HepG2 (cell line): ENCODE measurements around the gene RALB. TPM values are rescaled to one million over a fixed set of nuclear protein-coding genes. Genes with fewer than 3 reads are reported as not detected.

ENCODE experiments used
- ATAC-seq: fragments of 200-7000 bp; cut with Tn5 transposase; 3 replicates; pipeline ENCODE4 v1.9.1; 2020; ENCODE audit warnings: mild to moderate bottlenecking, moderate library complexity
- BruUV-seq: library from RNA; stranded (reverse); fragments of 400-500 nt; replicated peaks from 2 replicates; lab custom pipeline; 2021; lab: Mats Ljungman, UMichigan
- CTCF ChIA-PET: fragments of 300-600 bp; formaldehyde crosslinking; extraction: SDS; loops from one replicate; lab custom pipeline; 2021; ENCODE audit warnings: low total read pairs, inconsistent platforms, low intra/inter-chr PET ratio; lab: Yijun Ruan, JAX
- POLR2A ChIA-PET: fragments of 350-600 bp; sonication (Branson Sonifier 250); formaldehyde crosslinking; loops from one replicate; lab custom pipeline; 2020; ENCODE audit warnings: antibody characterized with exemption, inconsistent platforms; lab: Yijun Ruan, JAX
- DNase-seq: peaks from one replicate; pipeline ENCODE4 v3.0.0-alpha.2; 2015; ENCODE audit warnings: low spot score
- FAIRE-seq: peaks from 3 replicates; lab custom pipeline; 2011; peaks lifted over from hg19 to GRCh38; lab: Jason Lieb, UNC
- H2AFZ ChIP-seq: one replicate; pipeline ENCODE4 v1.6.1; 2011; ENCODE audit warnings: low read length, inconsistent platforms
- H3K27ac ChIP-seq: fragments of 300-600 bp; 3 replicates; pipeline ENCODE4 v1.8.0; 2011; ENCODE audit warnings: mixed run types, mild to moderate bottlenecking, mixed read lengths, low read length, inconsistent platforms; ENCODE audit not compliant: insufficient read depth; ENCODE audit errors: extremely low read length
- H3K27me3 ChIP-seq, 2 experiments: fragments of 200-600 bp in 1 of 2; 2 replicates in 1 of 2; 3 replicates in 1 of 2; pipeline versions ENCODE4 v1.6.0 to v1.8.0; 2011; ENCODE audit warnings: low read length in 2 of 2, mild to moderate bottlenecking in 2 of 2, moderate library complexity in 2 of 2, inconsistent platforms in 1 of 2; ENCODE audit not compliant: insufficient read depth in 2 of 2, control insufficient read depth in 1 of 2
- H3K36me3 ChIP-seq, 2 experiments: fragments of 200-600 bp in 1 of 2; replicated peaks in 1 of 2; 2 replicates in 1 of 2; 3 replicates in 1 of 2; pipeline versions ENCODE4 v1.5.1 to v1.8.0; 2011; ENCODE audit warnings: low read length in 2 of 2, inconsistent platforms in 1 of 2; ENCODE audit not compliant: insufficient read depth in 2 of 2, control insufficient read depth in 1 of 2
- H3K4me1 ChIP-seq: 2 replicates; pipeline ENCODE4 v1.5.1; 2012; ENCODE audit warnings: low read length, inconsistent platforms; ENCODE audit not compliant: insufficient read depth
- H3K4me2 ChIP-seq: 2 replicates; pipeline ENCODE4 v1.6.0; 2011; ENCODE audit warnings: low read depth, low read length, inconsistent platforms
- H3K4me3 ChIP-seq, 3 experiments: fragments of 200-600 bp in 1 of 3; sonication (generic), shearing (Covaris generic) in 1 of 3; replicated peaks in 1 of 3; 2 replicates each; pipeline ENCODE4 v1.5.1; 2011 to 2016; ENCODE audit warnings: low read length in 3 of 3, inconsistent platforms in 2 of 3, low read depth in 2 of 3, mild to moderate bottlenecking in 2 of 3, control low read depth in 1 of 3, mixed read lengths in 1 of 3; ENCODE audit not compliant: insufficient read depth in 1 of 3
- H3K79me2 ChIP-seq: one replicate; pipeline ENCODE4 v1.6.1; 2011; ENCODE audit warnings: low read length, inconsistent platforms; ENCODE audit not compliant: insufficient read depth
- H3K9ac ChIP-seq: 2 replicates; pipeline ENCODE4 v1.6.0; 2011; ENCODE audit warnings: mild to moderate bottlenecking, low read depth, low read length, inconsistent platforms; ENCODE audit not compliant: insufficient read depth
- H3K9me3 ChIP-seq: 2 replicates; pipeline ENCODE4 v1.5.1; 2012; ENCODE audit warnings: mild to moderate bottlenecking, low read length
- H4K20me1 ChIP-seq: 2 replicates; pipeline ENCODE4 v1.6.0; 2011; ENCODE audit warnings: inconsistent platforms, mild to moderate bottlenecking, low read length, moderate library complexity; ENCODE audit not compliant: insufficient read depth
- AGO2 ChIP-seq: fragments of 200-400 bp; formaldehyde crosslinking; optimal IDR thresholded peaks from 2 replicates; pipeline ENCODE3; 2017; ENCODE audit warnings: mild to moderate bottlenecking, low read depth, low read length, moderate library complexity
- CENPT ChIP-seq: sonication (generic); formaldehyde crosslinking; IDR thresholded peaks from 2 replicates; pipeline ENCODE4 v1.8.0; 2022; ENCODE audit warnings: low read depth, mild to moderate bottlenecking, moderate library complexity, missing genetic modification reagents
- KAT8 ChIP-seq: IDR thresholded peaks from 2 replicates; pipeline ENCODE4 v1.6.1; 2016; ENCODE audit warnings: missing genetic modification reagents, missing compliant biosample characterization
- NBN ChIP-seq: fragments of 450-650 bp; conservative IDR thresholded peaks from 2 replicates; pipeline ENCODE4 v1.6.1; 2017
- PPARG ChIP-seq: conservative IDR thresholded peaks from 2 replicates; pipeline ENCODE4 v1.6.1; 2016; ENCODE audit warnings: missing biosample characterization, missing genetic modification reagents
- RAD51 ChIP-seq: fragments of 450-650 bp; IDR thresholded peaks from 2 replicates; pipeline ENCODE4 v1.6.1; 2016; ENCODE audit warnings: borderline replicate concordance
- TSC22D2 ChIP-seq: sonication (generic); formaldehyde crosslinking; IDR thresholded peaks from 2 replicates; pipeline ENCODE4 v1.5.1; 2020; ENCODE audit warnings: missing genetic modification reagents, mild to moderate bottlenecking, borderline replicate concordance
- ZNF143 ChIP-seq: sonication (generic); formaldehyde crosslinking; IDR thresholded peaks from 2 replicates; pipeline ENCODE4 v1.4.0; 2020; ENCODE audit warnings: missing genetic modification reagents
- ZNF317 ChIP-seq: sonication (generic); formaldehyde crosslinking; IDR thresholded peaks from 2 replicates; pipeline ENCODE4 v1.5.0; 2020; ENCODE audit warnings: mild to moderate bottlenecking, missing genetic modification reagents
- ZNF607 ChIP-seq: sonication (generic); formaldehyde crosslinking; IDR thresholded peaks from 2 replicates; pipeline ENCODE4 v1.5.1; 2020; ENCODE audit warnings: missing genetic modification reagents, mild to moderate bottlenecking, borderline replicate concordance
- ZNF629 ChIP-seq: sonication (generic); formaldehyde crosslinking; conservative IDR thresholded peaks from 2 replicates; pipeline ENCODE4 v1.5.0; 2020; ENCODE audit warnings: missing genetic modification reagents
- ZNF75D ChIP-seq: sonication (generic); formaldehyde crosslinking; IDR thresholded peaks from 2 replicates; pipeline ENCODE4 v1.8.1; 2023; ENCODE audit warnings: missing genetic modification reagents, mild to moderate bottlenecking, borderline replicate concordance
- WGBS: methylation state at CpG from one replicate; pipeline ENCODE4 v1.1.6; 2017; ENCODE audit warnings: low lambda C conversion rate; 5-methylcytosine and 5-hydroxymethylcytosine counted together
- in situ Hi-C: cut with HindIII; loops from 2 replicates; pipeline ENCODE4 v1.10.0; 2017; ENCODE audit warnings: low pct_unique_long_range_greater_than_20kb; ENCODE audit not compliant: extremely low pct_ligation_motif_present
- intact Hi-C: fragments of 100-400 bp; cut with micrococcal nuclease; formaldehyde crosslinking; loops from one replicate; pipeline ENCODE4 v1.10.0; 2022; ENCODE audit not compliant: unreplicated experiment
- polyA plus RNA-seq, 8 experiments: library from polyadenylated mRNA; depleted of rRNA in 3 of 8; stranded (reverse) in 7 of 8; unstranded in 1 of 8; fragments of >200 nt; fragmentation: Illumina TruSeq in 4 of 8; extraction: Trizol in 4 of 8; gene quantifications; 2 replicates each; pipeline versions ENCODE4 v1.2.1 to v1.2.3, GENCODE V29; 2011 to 2016; ENCODE audit warnings: low read depth in 4 of 8, missing spikeins in 1 of 8, mixed read lengths in 1 of 8; ENCODE audit not compliant: insufficient read depth in 1 of 8
- total RNA-seq, 5 experiments: library from RNA; depleted of rRNA; stranded (reverse); fragments of >200 nt; fragmentation: Illumina TruSeq; extraction: Trizol; gene quantifications; 2 replicates each; pipeline ENCODE4 v1.2.3, GENCODE V29; 2016; ENCODE audit warnings: low read depth in 1 of 5
- TF ChIP-seq, protein P1 (sequence below): sonication (generic); formaldehyde crosslinking; IDR thresholded peaks from 2 replicates; pipeline ENCODE4 v1.4.0; 2020; ENCODE audit warnings: missing genetic modification reagents, low read depth, mild to moderate bottlenecking, borderline replicate concordance
- TF ChIP-seq, protein P2 (sequence below): sonication (generic); formaldehyde crosslinking; IDR thresholded peaks from 2 replicates; pipeline ENCODE4 v1.8.1; 2023; ENCODE audit warnings: mild to moderate bottlenecking, missing genetic modification reagents, borderline replicate concordance
- TF ChIP-seq, protein P3 (sequence below): sonication (generic); formaldehyde crosslinking; IDR thresholded peaks from 2 replicates; pipeline ENCODE4 v1.4.0; 2020; ENCODE audit warnings: mild to moderate bottlenecking, low read depth, missing genetic modification reagents

RALB gene
- total and polyA plus RNA-seq, 2 of the 13 experiments (the other 11 are each of a cell fraction or from before 2014, with no cell fraction given): 37.8 to 43.2 TPM

DNA sequence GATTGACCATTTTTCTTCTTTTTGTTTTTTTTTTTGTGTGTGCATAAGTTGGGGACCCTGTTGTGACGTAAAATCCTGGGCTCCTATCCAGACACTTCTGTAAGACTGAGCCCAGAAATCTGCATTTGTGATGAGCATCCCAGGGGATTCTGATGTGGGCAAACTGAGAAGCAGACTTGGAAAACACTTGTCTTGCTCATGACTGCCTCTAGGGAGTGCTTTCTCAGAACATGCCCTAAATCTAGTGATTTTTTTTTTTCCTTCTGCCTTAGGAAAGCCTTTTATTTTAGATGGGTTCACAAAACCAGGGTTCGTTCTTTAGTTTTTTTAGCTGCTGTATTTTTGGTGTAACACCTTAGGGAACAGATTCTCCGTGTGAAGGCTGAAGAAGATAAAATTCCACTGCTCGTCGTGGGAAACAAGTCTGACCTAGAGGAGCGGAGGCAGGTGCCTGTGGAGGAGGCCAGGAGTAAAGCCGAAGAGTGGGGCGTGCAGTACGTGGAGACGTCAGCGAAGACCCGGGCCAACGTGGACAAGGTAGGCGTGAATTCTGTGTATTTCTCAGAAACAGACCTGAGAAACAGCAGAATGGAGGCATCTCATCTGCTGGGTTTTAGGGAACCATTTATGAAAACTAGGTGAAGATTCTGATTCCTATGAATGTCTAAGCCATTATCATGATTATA is 36.7 kb downstream of the RALB start (continued):
- TF ChIP-seq ZNF607 (CRISPR knock-in tag): no peak
- no peak for TF ChIP-seq KAT8
- TF ChIP-seq, protein P1, sequence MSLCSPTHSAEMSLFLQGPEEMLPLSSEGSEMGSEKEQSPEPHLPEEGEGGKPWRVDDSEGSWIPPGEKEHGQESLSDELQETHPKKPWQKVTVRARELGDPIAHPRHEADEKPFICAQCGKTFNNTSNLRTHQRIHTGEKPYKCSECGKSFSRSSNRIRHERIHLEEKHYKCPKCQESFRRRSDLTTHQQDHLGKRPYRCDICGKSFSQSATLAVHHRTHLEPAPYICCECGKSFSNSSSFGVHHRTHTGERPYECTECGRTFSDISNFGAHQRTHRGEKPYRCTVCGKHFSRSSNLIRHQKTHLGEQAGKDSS (CRISPR knock-in tag): no peak
- TF ChIP-seq, protein P2, sequence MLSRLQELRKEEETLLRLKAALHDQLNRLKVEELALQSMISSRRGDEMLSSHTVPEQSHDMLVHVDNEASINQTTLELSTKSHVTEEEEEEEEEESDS (CRISPR knock-in tag): no peak
- TF ChIP-seq ZNF317 (CRISPR knock-in tag): no peak

DNA sequence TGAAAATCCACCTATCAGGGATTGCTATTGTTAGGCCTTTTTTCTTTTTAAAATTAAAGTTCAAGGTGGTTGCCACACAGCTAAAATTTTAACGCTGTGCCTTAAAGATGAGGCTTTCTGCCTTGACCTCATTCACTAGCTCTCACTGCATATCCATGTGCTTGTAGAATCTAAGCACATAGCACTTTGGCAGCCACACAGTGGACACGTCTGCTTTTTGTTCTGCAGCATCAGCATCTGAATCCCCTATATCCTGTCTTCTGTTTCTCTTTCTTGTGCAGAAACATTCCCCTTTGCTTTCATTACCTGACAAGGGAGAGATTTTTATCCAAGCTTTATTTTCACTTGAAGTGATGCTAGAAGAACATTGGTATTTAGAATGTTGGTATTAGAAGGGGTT is 38.1 kb downstream of the RALB start:
- Histone ChIP-seq H3K4me2 (no peak overlapping the region), H3K9me3 (no peaks in the 10 kb centered on the region), H3K27ac (no peak overlapping the region), H3K4me1 (no peaks in the 10 kb centered on the region), H4K20me1 (no peaks in the 10 kb centered on the region), H2AFZ (no peak overlapping the region), H3K79me2 (no peaks in the 10 kb centered on the region), H3K9ac (no peak overlapping the region), H3K27me3 (no peaks in the 10 kb centered on the region), H3K4me3 (no peak overlapping the region), H3K36me3 (peaks cover 9 to 49% of the 10 kb centered on the region in 2 experiments)
- intact Hi-C loops (no loop called here), in situ Hi-C loops (no loop called here)
- 99% methylated on average over 2 of the region's 2 CpGs for WGBS
- DNase-seq (no peak), FAIRE-seq (no peak), ATAC-seq (no peak)
- CTCF ChIA-PET: no interaction called here
- BruUV-seq: no TSS peak
- POLR2A ChIA-PET: no interaction called here
- TF ChIP-seq PPARG (CRISPR knock-in tag) (no peak), CENPT (no peak), RAD51 (no peak), ZNF629 (no peak), NBN (no peak), AGO2 (no peak), ZNF143 (no peak), ZNF75D (CRISPR knock-in tag) (no peak), TSC22D2 (CRISPR knock-in tag) (no peak)
- TF ChIP-seq, protein P3, sequence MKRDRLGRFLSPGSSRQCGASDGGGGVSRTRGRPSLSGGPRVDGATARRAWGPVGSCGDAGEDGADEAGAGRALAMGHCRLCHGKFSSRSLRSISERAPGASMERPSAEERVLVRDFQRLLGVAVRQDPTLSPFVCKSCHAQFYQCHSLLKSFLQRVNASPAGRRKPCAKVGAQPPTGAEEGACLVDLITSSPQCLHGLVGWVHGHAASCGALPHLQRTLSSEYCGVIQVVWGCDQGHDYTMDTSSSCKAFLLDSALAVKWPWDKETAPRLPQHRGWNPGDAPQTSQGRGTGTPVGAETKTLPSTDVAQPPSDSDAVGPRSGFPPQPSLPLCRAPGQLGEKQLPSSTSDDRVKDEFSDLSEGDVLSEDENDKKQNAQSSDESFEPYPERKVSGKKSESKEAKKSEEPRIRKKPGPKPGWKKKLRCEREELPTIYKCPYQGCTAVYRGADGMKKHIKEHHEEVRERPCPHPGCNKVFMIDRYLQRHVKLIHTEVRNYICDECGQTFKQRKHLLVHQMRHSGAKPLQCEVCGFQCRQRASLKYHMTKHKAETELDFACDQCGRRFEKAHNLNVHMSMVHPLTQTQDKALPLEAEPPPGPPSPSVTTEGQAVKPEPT (CRISPR knock-in tag): no peak
